HFFc6 (cell line): Measurements from ENCODE around the gene KCNF1. TPM values are rescaled to one million over a fixed set of nuclear protein-coding genes. Genes with fewer than 3 reads are reported as not detected.

Experiments
- DNase-seq: peaks from one replicate; pipeline ENCODE4 v3.0.0-alpha.2; 2018
- H3K27ac Mint-ChIP-seq: 2 replicates; pipeline ENCODE4 v1.8.0; 2020; ENCODE audit warnings: mild to moderate bottlenecking, mixed read lengths
- H3K27me3 Mint-ChIP-seq: 2 replicates; pipeline ENCODE4 v1.8.0; 2021; ENCODE audit warnings: mild to moderate bottlenecking, moderate library complexity, mixed read lengths; ENCODE audit not compliant: insufficient read depth
- H3K36me3 Mint-ChIP-seq: 2 replicates; pipeline ENCODE4 v1.8.0; 2021; ENCODE audit warnings: low read depth, mixed read lengths
- H3K4me1 Mint-ChIP-seq: 2 replicates; pipeline ENCODE4 v1.8.0; 2020; ENCODE audit warnings: low read depth, mixed read lengths
- H3K4me3 Mint-ChIP-seq: 2 replicates; pipeline ENCODE4 v1.8.0; 2020; ENCODE audit warnings: mild to moderate bottlenecking, moderate library complexity, mixed read lengths
- H3K9me3 Mint-ChIP-seq: 2 replicates; pipeline ENCODE4 v1.8.0; 2020; ENCODE audit warnings: mild to moderate bottlenecking, mixed read lengths
- CTCF ChIP-seq: fragments of 200-600 bp; sonication (generic); IDR thresholded peaks from 2 replicates; pipeline ENCODE4 v1.5.0; 2021; ENCODE audit warnings: antibody characterized with exemption, mild to moderate bottlenecking
- total RNA-seq, 6 experiments: library from RNA; stranded (reverse); fragmentation: NEBNext Ultra II Directional; extraction: Animal tissue kit (Norgen Biotek cat#: 25700); gene quantifications; 2 replicates in 1 of 6; 3 replicates in 5 of 6; pipeline ENCODE4 v1.2.3, GENCODE V29; 2021

Gene KCNF1
- total RNA-seq, 6 experiments from 2014 or later, result 0.14 to 0.26 (median 0.18) TPM; not detected in 3

GRCh38 chr2:10882568-10882967, 29.2 kb upstream of the KCNF1 start:
- peaks cover 14% of the 10 kb centered on the region for H3K4me1 Mint-ChIP-seq
- H3K9me3 Mint-ChIP-seq, result no peaks in the 10 kb centered on the region
- no peak for DNase-seq
- TF ChIP-seq CTCF, result no peak
- H3K27me3 Mint-ChIP-seq, result peaks cover 25% of the 10 kb centered on the region
- H3K27ac Mint-ChIP-seq, result no peak overlapping the region
- H3K36me3 Mint-ChIP-seq, result no peaks in the 10 kb centered on the region
- no peak overlapping the region for H3K4me3 Mint-ChIP-seq

GRCh38 chr2:10883066-10883465, 28.7 kb upstream of the KCNF1 start:
- no peak overlapping the region for H3K27ac Mint-ChIP-seq

GRCh38 chr2:10883801-10884478, 27.8 kb upstream of the KCNF1 start:
- no peak overlapping the region for H3K27ac Mint-ChIP-seq
- TF ChIP-seq CTCF, result no peak
- peaks cover 25% of the 10 kb centered on the region for H3K27me3 Mint-ChIP-seq
- no peaks in the 10 kb centered on the region for H3K9me3 Mint-ChIP-seq
- DNase-seq, result no peak
- no peaks in the 10 kb centered on the region for H3K36me3 Mint-ChIP-seq
- H3K4me1 Mint-ChIP-seq, result peaks cover 13% of the 10 kb centered on the region
- no peak overlapping the region for H3K4me3 Mint-ChIP-seq

More at GRCh38 chr2:10883066-10883465, 28.7 kb upstream of the KCNF1 start:
- no peak overlapping the region for H3K4me3 Mint-ChIP-seq
- no peaks in the 10 kb centered on the region for H3K36me3 Mint-ChIP-seq
- no peaks in the 10 kb centered on the region for H3K9me3 Mint-ChIP-seq
- TF ChIP-seq CTCF, result no peak
- H3K4me1 Mint-ChIP-seq, result peaks cover 12% of the 10 kb centered on the region
- peaks cover 27% of the 10 kb centered on the region for H3K27me3 Mint-ChIP-seq
- DNase-seq, result no peak

GRCh38 chr2:10884574-10884975, 27.2 kb upstream of the KCNF1 start:
- no peaks in the 10 kb centered on the region for H3K9me3 Mint-ChIP-seq
- no peak overlapping the region for H3K27ac Mint-ChIP-seq
- H3K4me3 Mint-ChIP-seq, result no peak overlapping the region
- H3K4me1 Mint-ChIP-seq, result peaks cover 19% of the 10 kb centered on the region
- H3K36me3 Mint-ChIP-seq, result no peaks in the 10 kb centered on the region
- peaks cover 25% of the 10 kb centered on the region for H3K27me3 Mint-ChIP-seq
- no peak for DNase-seq
- TF ChIP-seq CTCF, result no peak

- Mint-ChIP-seq H3K27ac (no peak overlapping the region), H3K36me3 (no peaks in the 10 kb centered on the region), H3K9me3 (no peaks in the 10 kb centered on the region), H3K4me1 (peaks cover 19% of the 10 kb centered on the region), H3K27me3 (peaks cover 27% of the 10 kb centered on the region), H3K4me3 (no peak overlapping the region)
- no peak for TF ChIP-seq CTCF
- DNase-seq, result no peak
Observed at GRCh38 chr2:10885094-10885860, 26.5 kb upstream of the KCNF1 start.
